ENCODE results near the gene ALDH1A1.

ALDH1A1 gene

GRCh38 chr9:72978744-72979143 is 25.9 kb upstream of the ALDH1A1 start:
- Histone ChIP-seq H3K36me3 (ENCODE audit: control insufficient read depth in 1 of 2, insufficient read depth in 2 of 2, low read length in 2 of 2) (no peaks in the 10 kb centered on the region), H3K4me1 (ENCODE audit: control insufficient read depth in 1 of 2, insufficient read depth in 2 of 2, low read length in 2 of 2) (peaks cover 3 to 5% of the 10 kb centered on the region in 2 experiments), H4K91ac (ENCODE audit: low read depth, low read length) (no peak overlapping the region), H3K79me1 (ENCODE audit: low read length) (peaks cover 5% of the 10 kb centered on the region), H3K9me3 (ENCODE audit: insufficient read depth, low read depth, low read length) (no peaks in the 10 kb centered on the region), H2BK120ac (ENCODE audit: insufficient read depth, low read length, poor library complexity) (no peak overlapping the region), H4K12ac (ENCODE audit: low read depth, low read length) (no peak overlapping the region), H3K23ac (ENCODE audit: low read length) (no peak overlapping the region), H3K4me2 (ENCODE audit: low read length) (no peak overlapping the region), H2BK5ac (ENCODE audit: low read depth, low read length, poor library complexity) (no peak overlapping the region), H3K18ac (ENCODE audit: low read length) (no peak overlapping the region), H2AFZ (ENCODE audit: insufficient read depth, low read length, poor library complexity) (no peak overlapping the region), H3K14ac (ENCODE audit: low read length) (no peak overlapping the region), H3K9ac (ENCODE audit: low read length) (no peak overlapping the region), H2BK12ac (ENCODE audit: low read length) (no peak overlapping the region), H4K8ac (ENCODE audit: low read depth, low read length) (no peak overlapping the region), H2AK5ac (ENCODE audit: low read length) (no peak overlapping the region), H3K4ac (ENCODE audit: low read depth, low read length) (no peak overlapping the region), H3K27me3 (ENCODE audit: insufficient read depth, low read length) (no peaks in the 10 kb centered on the region), H3K79me2 (ENCODE audit: control insufficient read depth, insufficient read depth, low read length, poor library complexity) (no peaks in the 10 kb centered on the region), H3K27ac (ENCODE audit: low read depth, low read length) (no peak overlapping the region), H3K4me3 (ENCODE audit: low read depth, low read length) (no peak overlapping the region)
- no CpG with 5 or more reads among the region's 1 CpG for WGBS (ENCODE audit: extremely low coverage, insufficient coverage, insufficient read length)
- DNase-seq: no peak

GRCh38 chr9:72977670-72978069 is 24.8 kb upstream of the ALDH1A1 start:
- no CpG with 5 or more reads among the region's 2 CpGs for WGBS (ENCODE audit: extremely low coverage, insufficient coverage, insufficient read length)
- DNase-seq: no peak

GRCh38 chr9:72974501-72974900 is 21.6 kb upstream of the ALDH1A1 start:
- Histone ChIP-seq H3K4me3 (ENCODE audit: low read depth, low read length) (no peak overlapping the region), H3K23ac (ENCODE audit: low read length) (no peak overlapping the region)

More at GRCh38 chr9:72977670-72978069, 24.8 kb upstream of the ALDH1A1 start:
- Histone ChIP-seq H3K9me3 (ENCODE audit: insufficient read depth, low read depth, low read length) (no peaks in the 10 kb centered on the region), H3K14ac (ENCODE audit: low read length) (no peak overlapping the region), H2AFZ (ENCODE audit: insufficient read depth, low read length, poor library complexity) (no peak overlapping the region), H3K79me2 (ENCODE audit: control insufficient read depth, insufficient read depth, low read length, poor library complexity) (no peaks in the 10 kb centered on the region), H2AK5ac (ENCODE audit: low read length) (no peak overlapping the region), H3K9ac (ENCODE audit: low read length) (no peak overlapping the region), H4K12ac (ENCODE audit: low read depth, low read length) (no peak overlapping the region), H3K4me1 (ENCODE audit: control insufficient read depth in 1 of 2, insufficient read depth in 2 of 2, low read length in 2 of 2) (peaks cover 3% of the 10 kb centered on the region in 2 experiments), H2BK120ac (ENCODE audit: insufficient read depth, low read length, poor library complexity) (no peak overlapping the region), H3K23ac (ENCODE audit: low read length) (no peak overlapping the region), H3K27me3 (ENCODE audit: insufficient read depth, low read length) (no peaks in the 10 kb centered on the region), H3K18ac (ENCODE audit: low read length) (no peak overlapping the region), H4K91ac (ENCODE audit: low read depth, low read length) (no peak overlapping the region), H3K27ac (ENCODE audit: low read depth, low read length) (no peak overlapping the region), H3K4me2 (ENCODE audit: low read length) (no peak overlapping the region), H3K36me3 (ENCODE audit: control insufficient read depth in 1 of 2, insufficient read depth in 2 of 2, low read length in 2 of 2) (no peaks in the 10 kb centered on the region), H4K8ac (ENCODE audit: low read depth, low read length) (no peak overlapping the region), H3K4me3 (ENCODE audit: low read depth, low read length) (no peak overlapping the region), H2BK5ac (ENCODE audit: low read depth, low read length, poor library complexity) (no peak overlapping the region), H2BK12ac (ENCODE audit: low read length) (no peak overlapping the region), H3K79me1 (ENCODE audit: low read length) (peaks cover 5% of the 10 kb centered on the region), H3K4ac (ENCODE audit: low read depth, low read length) (no peak overlapping the region)

GRCh38 chr9:72972636-72973035 is 19.8 kb upstream of the ALDH1A1 start:
- Histone ChIP-seq H4K12ac (ENCODE audit: low read depth, low read length) (no peak overlapping the region), H4K8ac (ENCODE audit: low read depth, low read length) (no peak overlapping the region), H3K4me2 (ENCODE audit: low read length) (no peak overlapping the region), H3K79me1 (ENCODE audit: low read length) (no peaks in the 10 kb centered on the region), H3K9ac (ENCODE audit: low read length) (no peak overlapping the region), H3K27me3 (ENCODE audit: insufficient read depth, low read length) (no peaks in the 10 kb centered on the region), H3K4ac (ENCODE audit: low read depth, low read length) (no peak overlapping the region), H2AFZ (ENCODE audit: insufficient read depth, low read length, poor library complexity) (no peak overlapping the region), H3K27ac (ENCODE audit: low read depth, low read length) (no peak overlapping the region), H3K4me1 (ENCODE audit: control insufficient read depth in 1 of 2, insufficient read depth in 2 of 2, low read length in 2 of 2) (no peaks in the 10 kb centered on the region), H3K4me3 (ENCODE audit: low read depth, low read length) (no peak overlapping the region), H3K18ac (ENCODE audit: low read length) (no peak overlapping the region), H3K79me2 (ENCODE audit: control insufficient read depth, insufficient read depth, low read length, poor library complexity) (no peaks in the 10 kb centered on the region), H3K23ac (ENCODE audit: low read length) (no peak overlapping the region), H3K36me3 (ENCODE audit: control insufficient read depth in 1 of 2, insufficient read depth in 2 of 2, low read length in 2 of 2) (no peaks in the 10 kb centered on the region), H4K91ac (ENCODE audit: low read depth, low read length) (no peak overlapping the region), H2BK120ac (ENCODE audit: insufficient read depth, low read length, poor library complexity) (no peak overlapping the region), H3K14ac (ENCODE audit: low read length) (no peak overlapping the region), H2BK5ac (ENCODE audit: low read depth, low read length, poor library complexity) (no peak overlapping the region), H3K9me3 (ENCODE audit: insufficient read depth, low read depth, low read length) (no peaks in the 10 kb centered on the region), H2AK5ac (ENCODE audit: low read length) (no peak overlapping the region), H2BK12ac (ENCODE audit: low read length) (no peak overlapping the region)
- no CpG with 5 or more reads among the region's 2 CpGs for WGBS (ENCODE audit: extremely low coverage, insufficient coverage, insufficient read length)
- no peak for DNase-seq

More at GRCh38 chr9:72974501-72974900, 21.6 kb upstream of the ALDH1A1 start:
- H2BK12ac ChIP-seq (ENCODE audit: low read length): no peak overlapping the region
- no peak overlapping the region for H4K8ac ChIP-seq (ENCODE audit: low read depth, low read length)
- no peaks in the 10 kb centered on the region for H3K79me2 ChIP-seq (ENCODE audit: control insufficient read depth, insufficient read depth, low read length, poor library complexity)
- H4K12ac ChIP-seq (ENCODE audit: low read depth, low read length): no peak overlapping the region
- no peaks in the 10 kb centered on the region for H3K36me3 ChIP-seq (ENCODE audit: control insufficient read depth in 1 of 2, insufficient read depth in 2 of 2, low read length in 2 of 2)
- H3K9me3 ChIP-seq (ENCODE audit: insufficient read depth, low read depth, low read length): no peaks in the 10 kb centered on the region
- H3K27ac ChIP-seq (ENCODE audit: low read depth, low read length): no peak overlapping the region
- no peak overlapping the region for H3K9ac ChIP-seq (ENCODE audit: low read length)
- H4K91ac ChIP-seq (ENCODE audit: low read depth, low read length): no peak overlapping the region
- DNase-seq: no peak
- no peak overlapping the region for H2AK5ac ChIP-seq (ENCODE audit: low read length)
- H2AFZ ChIP-seq (ENCODE audit: insufficient read depth, low read length, poor library complexity): no peak overlapping the region
- H2BK120ac ChIP-seq (ENCODE audit: insufficient read depth, low read length, poor library complexity): no peak overlapping the region
- no peak overlapping the region for H3K4ac ChIP-seq (ENCODE audit: low read depth, low read length)
- no peak overlapping the region for H3K4me2 ChIP-seq (ENCODE audit: low read length)
- no peak overlapping the region for H2BK5ac ChIP-seq (ENCODE audit: low read depth, low read length, poor library complexity)
- no peaks in the 10 kb centered on the region for H3K27me3 ChIP-seq (ENCODE audit: insufficient read depth, low read length)
- no peaks in the 10 kb centered on the region for H3K4me1 ChIP-seq (ENCODE audit: control insufficient read depth in 1 of 2, insufficient read depth in 2 of 2, low read length in 2 of 2)
- H3K79me1 ChIP-seq (ENCODE audit: low read length): no peaks in the 10 kb centered on the region
- H3K14ac ChIP-seq (ENCODE audit: low read length): no peak overlapping the region
- H3K18ac ChIP-seq (ENCODE audit: low read length): no peak overlapping the region
